Astrocyte of the hippocampus (primary cell): ENCODE results near the gene ITGA11.

Experiments used
- DNase-seq: peaks from one replicate; pipeline ENCODE4 v3.0.0; 2011; ENCODE audit warnings: low read depth, low spot score

ITGA11 gene

DNA sequence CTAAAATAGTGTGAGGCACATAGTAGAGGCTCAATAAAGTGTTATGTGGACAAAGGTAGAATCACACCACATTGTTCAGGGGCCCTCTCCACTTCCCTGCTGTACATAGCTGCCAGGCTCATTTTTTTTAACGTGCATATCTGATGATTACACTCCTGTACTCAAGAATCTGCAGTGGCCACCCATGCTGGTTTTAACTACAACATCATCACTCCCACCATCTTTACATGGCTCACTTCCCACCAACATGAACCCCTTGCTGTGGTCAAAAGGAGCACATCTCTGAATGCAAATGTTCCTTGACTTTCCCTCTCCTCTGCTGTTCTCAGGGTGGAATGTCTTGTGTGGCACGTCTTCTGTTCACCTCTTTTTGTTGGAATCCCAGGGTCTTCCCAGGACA, 77.7 kb downstream of the ITGA11 start:
- DNase-seq, result no peak

DNA sequence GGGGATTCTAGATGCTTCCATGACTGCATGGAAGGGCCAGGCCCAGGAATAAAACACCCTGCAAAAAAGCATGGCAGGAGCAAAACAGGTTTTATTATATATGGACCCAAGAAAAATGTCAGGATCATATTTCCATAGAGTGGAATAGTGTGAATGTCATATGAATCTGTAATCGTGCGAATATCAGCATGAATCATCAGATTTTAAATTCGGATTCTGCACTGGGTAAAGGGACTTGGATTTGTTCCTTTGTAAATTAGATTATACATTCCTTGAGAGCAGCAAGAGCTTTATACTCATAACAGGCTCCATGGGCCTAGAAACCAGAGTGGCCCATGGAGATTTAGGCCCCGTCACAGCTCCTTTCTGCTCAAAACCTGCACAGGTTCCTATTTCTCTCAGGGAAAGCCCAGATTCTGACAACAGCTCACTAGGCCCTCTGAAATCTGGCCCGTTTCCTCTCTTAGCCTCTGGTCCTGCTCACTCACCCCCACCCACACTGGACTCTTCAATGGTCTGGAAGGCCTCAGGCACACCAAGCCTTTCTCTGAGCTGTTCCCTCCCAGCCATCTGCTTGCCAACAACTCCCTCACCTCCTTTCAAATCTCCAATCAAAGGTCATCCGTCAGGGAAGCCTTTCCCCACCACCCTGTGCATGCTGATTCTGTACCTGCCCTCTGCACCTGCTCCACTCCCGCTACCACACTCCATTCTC, 78.4 kb downstream of the ITGA11 start:
- DNase-seq, result no peak

DNA sequence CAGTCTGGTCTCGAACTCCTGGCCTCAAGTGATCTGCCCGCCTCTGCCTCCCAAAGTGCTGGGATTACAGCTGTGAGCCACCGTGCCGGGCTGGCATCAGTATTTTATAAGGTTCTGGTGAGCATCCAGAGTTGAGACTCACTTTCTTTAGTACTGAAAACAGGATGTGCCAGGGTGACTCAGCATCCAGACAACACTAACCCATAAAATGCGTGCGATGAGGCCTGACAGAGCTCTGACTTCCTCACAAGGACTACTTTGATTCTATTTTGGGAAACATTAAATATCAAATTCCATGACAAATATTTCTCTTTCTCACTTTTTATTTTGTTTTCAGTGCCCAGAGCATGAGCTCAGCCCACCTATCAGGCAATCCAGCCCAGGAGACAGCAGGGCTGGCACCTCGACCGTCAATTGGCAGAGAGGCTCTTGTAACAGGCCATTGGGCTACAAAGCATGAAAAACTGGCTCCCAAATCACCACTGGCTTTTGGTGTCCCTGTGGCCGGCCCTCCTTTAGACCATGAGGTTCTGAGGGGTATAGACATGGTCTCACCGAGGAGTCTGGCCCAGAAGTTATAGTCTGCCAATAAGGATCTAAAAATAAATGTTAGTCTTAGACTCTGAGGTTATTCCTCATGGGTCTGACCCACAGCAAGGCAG, 79.4 kb downstream of the ITGA11 start:
- DNase-seq, result peak; percentile 88

DNA sequence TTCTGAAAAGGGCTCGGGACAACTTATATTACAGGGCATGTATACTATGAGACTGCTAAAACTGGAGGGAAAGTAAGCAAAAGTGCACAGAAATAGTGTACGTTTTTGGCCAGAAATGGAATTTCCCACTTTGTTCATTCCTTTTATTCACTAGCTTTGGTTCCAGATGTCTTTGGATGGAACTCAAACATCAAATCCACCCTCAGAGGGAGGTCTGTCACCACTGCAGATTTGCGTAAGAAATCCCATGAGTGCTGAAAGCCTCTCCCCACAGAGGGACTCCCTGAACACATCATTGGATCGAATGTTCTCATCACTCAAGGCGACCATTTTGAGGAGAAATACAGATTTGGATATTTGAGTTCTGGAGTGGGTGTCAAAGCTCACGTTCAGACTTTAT, 82.8 kb downstream of the ITGA11 start:
- no peak for DNase-seq

DNA sequence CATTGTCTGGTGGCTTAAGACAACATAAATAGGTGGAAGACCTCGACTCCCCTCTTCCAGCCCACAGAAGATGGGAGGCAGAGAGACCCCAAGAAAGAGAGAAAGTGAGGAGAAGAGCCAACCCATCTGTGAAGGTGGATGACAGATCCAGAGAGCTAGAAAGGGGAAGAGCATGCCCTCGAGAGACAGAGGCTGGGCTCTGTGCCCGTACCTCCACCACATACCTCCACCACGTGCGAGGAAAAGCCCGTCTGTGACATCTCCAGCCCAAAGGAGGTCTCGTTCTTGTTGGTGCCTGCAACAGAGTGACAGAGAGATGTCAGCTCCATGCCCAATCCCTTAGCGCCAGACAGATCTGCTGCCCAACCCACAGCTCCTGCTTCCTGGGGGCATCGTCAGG, 83.4 kb downstream of the ITGA11 start:
- no peak for DNase-seq

DNA sequence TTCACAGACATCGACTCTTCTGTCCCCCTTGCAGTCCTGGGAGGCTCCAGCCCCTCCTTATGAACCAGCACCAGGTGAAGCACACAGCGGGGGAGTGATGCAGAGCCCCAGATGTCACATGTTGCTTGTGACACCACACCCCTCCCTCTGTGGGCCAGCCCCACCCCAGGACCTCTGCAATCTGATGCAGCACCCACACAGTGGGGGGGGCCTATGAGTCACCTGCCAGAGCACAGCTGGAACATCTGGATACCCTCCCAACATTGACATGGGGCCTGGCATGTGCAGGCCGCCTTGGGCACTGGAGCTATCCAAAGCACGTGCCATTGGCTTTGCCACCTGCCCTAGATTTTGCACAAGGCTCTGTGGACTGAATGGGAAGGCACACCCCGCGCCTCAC, 83.9 kb downstream of the ITGA11 start:
- no peak for DNase-seq

DNA sequence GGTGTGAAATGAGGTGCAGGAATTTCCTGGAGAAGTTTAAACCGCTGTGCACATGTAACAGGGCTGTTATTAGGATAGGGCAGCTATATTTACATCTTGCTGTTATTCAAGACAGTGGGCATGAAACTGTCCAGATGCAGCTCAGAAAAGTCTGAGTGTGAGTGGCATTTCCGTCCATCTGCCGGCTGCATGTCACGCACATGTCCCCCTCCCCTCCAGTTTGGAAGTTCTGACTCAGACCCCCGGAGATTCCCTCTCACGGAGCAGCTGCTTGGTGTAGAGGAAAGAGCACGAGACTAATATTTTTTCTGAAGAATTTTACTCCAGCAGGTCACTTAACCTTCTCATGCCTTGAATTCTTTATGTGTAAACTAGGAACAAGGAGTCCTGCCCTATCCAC, 84.6 kb downstream of the ITGA11 start:
- DNase-seq, result no peak

DNA sequence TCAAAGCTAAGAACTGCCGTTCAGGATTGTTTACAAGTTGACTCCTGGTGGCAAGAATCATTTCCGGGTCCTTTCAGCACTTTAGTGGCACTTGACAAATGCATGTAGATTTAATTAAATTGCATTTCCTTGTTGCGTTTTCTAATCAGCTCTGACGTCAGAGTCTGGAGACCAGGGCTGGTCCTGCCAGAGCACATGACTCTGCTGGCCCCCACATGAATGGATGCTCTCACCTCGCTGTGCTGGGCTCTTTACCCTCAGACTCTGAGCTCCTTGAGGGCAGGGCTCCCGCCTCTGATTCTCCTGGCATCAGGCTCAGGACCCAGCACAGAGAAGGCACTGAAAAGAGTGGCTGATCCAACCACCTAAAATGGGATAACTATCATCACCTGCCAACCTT, 85.0 kb downstream of the ITGA11 start:
- no peak for DNase-seq

DNA sequence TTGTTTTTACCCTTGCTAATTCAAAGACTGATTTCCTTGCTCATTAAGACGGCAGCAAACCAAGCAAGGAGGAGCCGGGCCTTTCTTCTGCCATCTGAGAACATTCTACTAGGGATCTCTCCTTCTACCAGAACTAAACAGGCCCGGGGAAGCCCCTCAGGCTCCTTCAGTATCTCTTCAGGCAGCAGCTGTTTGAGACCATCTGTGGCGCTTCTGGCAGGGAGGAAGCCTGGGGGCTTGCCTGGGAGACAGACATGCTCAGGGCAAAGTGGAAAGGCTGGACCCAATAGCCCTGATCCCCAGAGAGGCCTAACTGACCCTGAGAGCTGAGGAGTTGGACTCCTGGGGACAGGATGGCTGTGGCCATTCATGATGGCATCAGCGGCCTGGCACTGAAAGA, 86.5 kb downstream of the ITGA11 start:
- DNase-seq, result no peak

DNA sequence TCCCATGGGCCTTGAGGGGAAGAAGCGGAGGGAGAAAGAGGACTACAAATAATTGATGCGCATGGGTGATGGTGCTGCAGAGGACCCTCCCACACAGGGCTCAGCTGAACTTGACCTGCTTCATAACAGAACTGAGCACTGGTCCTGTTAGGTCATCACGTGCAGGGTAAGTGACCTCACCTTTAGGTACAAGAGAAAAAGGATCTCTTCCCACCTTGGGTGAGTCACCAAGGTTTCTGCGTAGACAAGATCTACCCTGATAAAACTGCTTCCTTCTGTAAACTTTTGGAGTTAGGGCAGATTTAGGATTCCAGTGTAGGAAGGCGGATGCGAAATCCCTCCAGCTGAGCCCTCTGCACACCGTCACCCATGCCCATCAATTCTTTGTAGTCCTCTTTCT, 87.4 kb downstream of the ITGA11 start:
- DNase-seq, result no peak

DNA sequence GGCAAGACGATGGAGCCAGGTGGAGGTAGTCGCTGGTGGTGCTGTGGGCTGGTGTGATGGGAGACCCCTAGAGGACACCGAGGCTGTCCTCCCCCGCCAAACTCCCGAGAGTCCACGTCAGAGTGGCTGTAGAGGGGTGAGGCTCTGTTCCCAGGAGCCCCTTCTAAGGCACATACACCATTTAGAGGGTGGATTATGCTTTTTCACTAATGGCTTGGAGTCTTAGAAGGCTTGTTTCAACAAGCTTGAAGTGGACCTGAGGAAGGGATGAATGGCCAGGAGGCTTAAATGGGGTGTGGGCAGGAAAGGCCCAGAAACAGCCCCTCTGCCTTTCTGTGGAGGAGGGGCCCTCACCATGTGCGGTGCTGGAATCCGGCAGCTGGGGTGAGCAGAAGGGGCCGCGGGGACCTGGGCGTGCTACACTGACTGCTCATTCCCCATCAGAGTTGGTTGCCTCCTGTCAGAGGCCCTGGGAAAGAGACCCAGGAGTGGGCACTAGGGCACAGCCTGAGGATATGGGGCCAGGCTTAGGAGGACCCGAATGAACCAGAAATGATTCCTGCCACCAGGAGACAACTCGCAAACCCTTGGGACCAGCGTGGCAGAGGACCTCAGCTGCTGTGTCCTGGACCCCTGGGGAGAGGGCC, 88.3 kb downstream of the ITGA11 start:
- no peak for DNase-seq

DNA sequence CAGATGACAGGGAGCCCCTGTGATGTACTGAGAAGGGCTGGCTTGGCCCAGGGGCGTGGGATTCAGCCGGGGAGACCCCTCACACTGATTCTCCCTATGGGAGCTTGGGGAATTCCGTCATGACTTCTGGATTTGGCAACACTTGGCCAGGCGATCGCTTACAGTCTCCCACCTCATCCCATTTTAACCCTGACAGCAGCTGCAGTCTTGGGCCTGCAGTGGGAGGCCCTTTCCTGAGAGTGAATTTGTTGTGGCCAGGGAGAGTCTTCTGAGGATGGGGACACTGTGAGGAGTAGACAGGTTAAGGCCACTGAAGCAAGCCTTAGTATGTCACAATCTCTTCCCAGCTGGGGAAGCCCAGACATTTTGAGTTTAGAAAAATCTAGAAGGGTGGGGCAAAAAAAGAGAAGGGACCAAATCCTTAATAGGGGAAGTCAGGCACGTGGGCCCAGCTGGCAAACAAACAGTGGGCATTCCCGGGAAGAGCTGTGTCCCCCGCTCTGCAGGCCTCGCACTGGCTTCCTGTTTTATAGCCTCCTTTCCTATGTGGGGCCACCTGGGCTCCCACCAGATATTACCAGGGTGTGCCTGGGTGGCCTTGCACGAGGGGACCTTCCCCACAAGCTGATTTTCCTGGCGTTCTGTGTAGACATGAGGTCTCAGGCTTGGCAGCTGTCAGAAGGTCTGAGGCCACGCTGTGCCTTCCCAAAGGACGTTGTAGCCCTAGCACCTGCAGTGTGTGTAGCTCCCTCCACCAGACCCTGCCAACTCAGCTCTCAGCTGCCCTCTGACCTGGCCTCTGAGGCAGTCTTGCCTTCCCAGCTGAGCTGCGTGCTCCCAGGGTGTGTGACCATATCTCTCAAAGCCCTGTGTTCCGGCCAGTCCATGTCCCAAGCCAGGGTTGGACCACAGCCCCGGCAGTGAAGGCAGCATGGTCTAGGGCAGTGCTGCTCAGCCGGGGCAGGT, 89.9 kb downstream of the ITGA11 start:
- no peak for DNase-seq

DNA sequence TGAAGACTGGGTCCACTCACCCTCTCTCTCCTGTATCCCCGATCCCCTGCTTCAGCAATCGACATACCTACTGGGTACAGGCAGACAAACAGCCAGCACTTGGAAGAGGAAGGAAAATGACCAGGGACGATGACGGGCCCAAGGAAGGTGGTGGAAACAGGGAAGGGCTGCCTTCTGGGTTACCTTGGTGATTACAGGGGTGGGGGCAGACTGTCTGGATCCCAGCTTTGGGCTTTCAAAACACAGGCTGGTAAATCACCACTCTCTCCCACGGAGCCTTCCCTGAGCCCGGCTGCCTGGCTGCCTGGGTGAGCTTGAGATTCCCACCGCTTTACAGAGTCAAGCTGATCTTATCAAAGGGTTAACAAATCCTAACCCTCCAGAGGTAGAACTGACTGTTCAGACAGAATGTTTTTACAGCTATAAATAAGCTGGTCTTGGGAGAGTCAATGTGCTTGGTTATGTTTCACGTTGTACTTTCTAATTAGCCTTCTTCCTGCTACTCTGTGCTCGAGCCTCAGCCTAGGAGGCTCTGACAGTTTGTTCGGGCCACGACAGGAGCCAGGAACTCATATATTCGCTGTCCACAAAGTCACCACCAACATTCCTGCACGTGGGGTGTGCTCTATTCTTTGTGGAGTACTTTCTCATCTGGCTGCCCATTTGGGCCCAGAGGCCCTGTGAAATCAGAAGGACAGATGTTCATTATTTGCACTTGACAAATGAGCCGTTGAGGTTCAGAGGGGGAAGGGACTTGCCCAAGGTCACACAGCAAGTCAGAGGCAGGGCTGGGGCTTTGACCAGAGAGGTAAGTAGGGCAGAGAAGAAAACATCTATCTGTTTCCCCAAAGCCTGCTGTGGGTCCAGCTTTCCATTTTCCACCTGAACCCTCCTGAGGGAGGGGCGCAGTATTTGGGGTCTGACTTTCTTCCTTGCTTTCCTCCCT, 91.0 kb downstream of the ITGA11 start:
- peak; percentile 73 for DNase-seq

DNA sequence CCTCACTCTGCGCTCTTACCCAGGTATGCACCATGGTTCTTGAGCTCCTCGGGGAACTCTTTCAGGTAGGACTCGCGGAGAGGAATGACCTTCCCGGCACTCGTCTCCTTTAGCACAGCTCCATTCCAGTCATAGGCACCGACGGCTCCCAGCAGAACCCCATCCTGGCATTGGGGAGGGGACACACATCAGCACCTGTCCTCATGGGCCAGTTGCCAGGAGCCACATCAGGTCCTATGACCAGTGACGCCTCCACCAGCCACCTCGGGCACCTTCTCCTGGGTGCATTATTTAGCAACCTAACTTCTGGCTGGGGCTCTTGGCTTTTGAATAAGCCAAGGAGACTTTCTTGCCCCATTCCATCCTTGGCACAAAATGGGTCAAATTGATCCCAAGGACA, 92.5 kb downstream of the ITGA11 start:
- no peak for DNase-seq

DNA sequence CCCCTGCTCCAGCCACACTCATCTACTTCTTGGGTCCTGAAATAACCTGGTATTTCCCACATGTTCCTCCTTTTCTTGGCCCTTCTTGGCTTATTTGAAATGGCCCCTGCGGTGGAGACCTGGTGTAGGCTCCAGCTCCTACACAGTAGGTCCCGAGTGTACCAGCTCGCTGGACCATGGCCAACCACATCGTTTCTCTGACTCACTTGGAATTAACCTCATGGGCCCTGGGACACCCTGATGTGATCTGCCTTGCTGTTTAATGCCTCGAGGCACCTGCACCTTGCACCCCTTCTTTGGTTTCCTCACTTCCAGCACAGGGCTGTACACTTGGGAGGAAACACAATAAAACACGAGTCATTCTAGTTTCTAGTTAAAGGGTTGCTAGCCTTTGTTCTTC, 94.1 kb downstream of the ITGA11 start:
- peak; percentile 51 for DNase-seq

DNA sequence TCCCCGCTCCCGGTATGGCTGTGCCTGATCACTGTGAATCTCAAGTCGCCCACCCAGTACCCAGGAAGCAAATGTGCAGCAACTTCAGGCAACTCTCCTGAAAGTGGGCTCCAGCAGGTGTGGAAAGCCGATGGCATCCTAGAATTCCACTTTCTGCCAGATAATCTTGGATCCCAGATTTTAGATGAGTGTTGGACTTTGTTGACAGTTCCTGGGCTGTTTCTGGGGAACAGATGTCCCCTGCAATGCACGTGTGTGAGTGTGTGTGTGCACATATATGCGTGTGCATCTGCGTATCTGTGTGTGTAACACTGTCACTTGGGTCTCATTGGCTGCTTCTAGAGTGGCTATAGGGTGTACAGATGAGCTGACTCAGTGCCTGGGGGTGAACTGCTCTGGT, 95.4 kb downstream of the ITGA11 start:
- no peak for DNase-seq

DNA sequence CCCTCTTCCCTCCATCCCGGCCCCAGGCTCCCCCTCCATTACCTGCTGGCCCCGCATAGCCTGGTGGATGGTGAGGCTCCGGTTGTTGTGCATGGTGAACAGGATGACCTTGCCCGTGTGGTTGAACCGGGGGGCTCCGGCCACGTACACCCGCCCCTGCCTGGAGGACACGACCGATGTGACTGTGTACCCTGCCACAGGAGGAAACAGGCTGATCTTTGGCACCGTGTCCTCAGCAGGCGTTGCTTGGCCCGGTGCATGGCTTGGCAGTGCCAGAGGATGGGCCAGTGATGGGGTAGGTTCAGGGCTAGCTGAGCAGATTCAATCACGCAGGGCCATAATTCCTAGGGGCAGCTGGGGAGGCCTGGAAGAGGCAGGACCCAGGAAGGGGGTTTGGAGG, 96.3 kb downstream of the ITGA11 start:
- DNase-seq, result no peak

DNA sequence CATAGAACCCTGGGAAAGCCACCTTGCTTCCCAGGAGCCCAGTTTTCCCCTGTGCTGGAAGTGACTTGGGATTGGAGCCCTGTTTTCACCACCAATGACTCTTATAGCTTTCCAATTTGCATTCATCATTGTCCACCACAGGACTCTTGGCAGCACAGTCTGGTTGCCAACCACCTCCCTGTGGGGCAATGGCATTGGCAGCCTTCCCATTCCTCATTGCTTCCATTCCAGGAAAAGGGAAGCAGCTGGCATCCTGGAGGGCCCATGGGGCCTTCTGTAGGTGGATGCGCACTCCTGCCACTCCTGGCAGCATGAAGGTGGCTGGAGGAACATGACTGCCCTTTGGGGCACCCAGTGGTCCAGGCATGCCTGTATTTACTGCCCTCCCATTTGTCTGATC, 96.7 kb downstream of the ITGA11 start:
- DNase-seq, result peak; percentile 85

DNA sequence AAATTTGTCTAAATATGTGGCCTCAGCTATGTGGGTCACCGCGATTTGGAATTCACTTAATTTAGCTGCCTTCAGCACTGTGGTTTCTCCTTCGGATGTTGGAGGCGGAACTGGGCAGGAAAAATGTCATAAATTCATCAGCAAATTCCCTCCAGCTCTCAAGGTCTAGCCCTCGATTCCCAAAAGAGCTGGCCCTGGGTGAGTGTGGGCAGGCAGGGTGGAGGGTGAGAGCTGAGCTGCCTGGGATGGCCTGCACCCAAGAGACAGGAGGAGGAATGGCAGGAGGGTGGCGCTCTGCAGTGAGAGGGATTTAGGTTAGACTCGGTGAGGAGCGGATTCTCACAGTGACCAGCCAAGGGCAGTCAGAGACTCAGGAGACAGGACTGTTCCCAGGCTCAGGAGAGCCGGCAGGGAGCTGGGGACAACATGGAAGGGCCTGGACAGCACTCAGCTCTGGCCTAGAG, 97.3 kb downstream of the ITGA11 start:
- peak; percentile 84 for DNase-seq

DNA sequence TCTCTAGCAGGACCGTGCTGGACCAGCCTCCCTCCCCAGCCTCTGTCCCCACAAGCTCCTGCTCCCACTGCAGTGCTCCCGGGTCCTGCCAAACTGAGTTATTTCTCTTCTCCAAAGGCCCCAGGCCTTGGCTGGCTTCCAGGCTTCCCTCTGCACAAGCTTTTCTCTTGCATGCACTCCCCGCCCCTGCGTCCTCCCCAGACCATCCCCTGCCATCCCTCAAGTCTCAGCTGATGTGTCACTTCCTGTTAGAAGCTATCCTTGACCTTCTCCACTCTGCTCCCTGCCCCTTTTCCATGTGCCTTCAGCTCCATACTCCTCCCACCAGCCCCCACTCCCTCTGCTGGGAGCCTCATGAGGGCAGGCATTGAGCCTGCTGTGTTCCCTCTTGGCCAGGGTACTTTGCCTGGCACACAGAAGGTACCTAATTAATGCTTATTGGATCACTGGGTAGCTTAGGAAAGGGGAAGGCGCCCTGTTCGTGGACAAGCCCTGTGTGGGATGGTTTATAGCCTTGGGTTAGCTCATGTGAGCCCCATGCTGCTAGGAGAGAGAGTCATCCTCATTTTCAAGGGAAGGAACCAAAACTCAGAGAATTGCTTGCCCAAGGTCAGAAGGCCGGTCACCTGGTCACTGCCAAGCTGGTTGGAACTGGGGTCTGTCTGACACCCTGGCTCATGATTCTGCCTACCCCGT, 98.0 kb downstream of the ITGA11 start:
- DNase-seq, result no peak
